Measurements from ENCODE around the gene ONECUT2.
A peak's percentile ranks its signal among the peaks of the same experiment; 100 is the strongest.

ONECUT2 gene

DNA sequence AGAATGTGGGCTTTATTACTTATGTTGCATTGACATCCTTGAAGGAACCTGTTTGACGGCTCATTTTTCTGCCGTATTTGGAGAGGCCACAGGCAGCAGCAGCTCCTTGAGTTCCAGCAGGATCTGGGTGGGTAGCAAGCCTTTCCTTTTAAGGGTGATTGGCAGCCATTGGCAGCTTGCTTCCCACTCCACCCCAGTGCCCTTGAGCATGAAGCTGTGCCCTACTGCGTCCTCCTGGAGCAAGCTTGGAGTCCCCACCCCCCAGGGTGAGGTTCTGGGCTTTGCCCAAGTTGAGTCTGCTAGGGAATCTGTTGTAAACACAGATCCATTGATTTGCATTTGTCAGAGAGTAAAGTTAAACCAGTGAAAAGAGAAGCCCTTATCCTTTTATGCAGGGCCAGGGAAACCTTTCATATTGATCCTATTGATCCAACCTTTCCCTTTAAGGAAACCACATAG, 9.2 kb downstream of the ONECUT2 start:
- Histone ChIP-seq H3K9ac (ENCODE audit: low read length) (no peak overlapping the region), H3K4me2 (ENCODE audit: low read depth, low read length, poor library complexity, severe bottlenecking) (no peak overlapping the region), H3K27ac (ENCODE audit: low read depth, low read length) (no peak overlapping the region), H3K27me3 (ENCODE audit: low read length) (no peaks in the 10 kb centered on the region), H3K9me2 (replicated peaks; ENCODE audit: insufficient read depth, low read length) (no peaks in the 10 kb centered on the region), H3F3A (ENCODE audit: insufficient read depth) (no peaks in the 10 kb centered on the region), H4K20me1 (ENCODE audit: low read depth, low read length) (no peaks in the 10 kb centered on the region), H2AFZ (ENCODE audit: low read depth, low read length, severe bottlenecking) (no peak overlapping the region), H3K36me3 (ENCODE audit: low read length) (no peaks in the 10 kb centered on the region), H3K4me3 (ENCODE audit: insufficient read depth, low read length, poor library complexity, severe bottlenecking) (no peak overlapping the region), H3K79me2 (ENCODE audit: insufficient read depth, low read length) (no peaks in the 10 kb centered on the region), H3K9me3 (ENCODE audit: insufficient read depth, low read length) (no peaks in the 10 kb centered on the region)
- no peak for TF ChIP-seq EZH2phosphoT487 (conservative IDR thresholded peaks at IDR 0.05; ENCODE audit: low read length)
- TF ChIP-seq, protein P1, sequence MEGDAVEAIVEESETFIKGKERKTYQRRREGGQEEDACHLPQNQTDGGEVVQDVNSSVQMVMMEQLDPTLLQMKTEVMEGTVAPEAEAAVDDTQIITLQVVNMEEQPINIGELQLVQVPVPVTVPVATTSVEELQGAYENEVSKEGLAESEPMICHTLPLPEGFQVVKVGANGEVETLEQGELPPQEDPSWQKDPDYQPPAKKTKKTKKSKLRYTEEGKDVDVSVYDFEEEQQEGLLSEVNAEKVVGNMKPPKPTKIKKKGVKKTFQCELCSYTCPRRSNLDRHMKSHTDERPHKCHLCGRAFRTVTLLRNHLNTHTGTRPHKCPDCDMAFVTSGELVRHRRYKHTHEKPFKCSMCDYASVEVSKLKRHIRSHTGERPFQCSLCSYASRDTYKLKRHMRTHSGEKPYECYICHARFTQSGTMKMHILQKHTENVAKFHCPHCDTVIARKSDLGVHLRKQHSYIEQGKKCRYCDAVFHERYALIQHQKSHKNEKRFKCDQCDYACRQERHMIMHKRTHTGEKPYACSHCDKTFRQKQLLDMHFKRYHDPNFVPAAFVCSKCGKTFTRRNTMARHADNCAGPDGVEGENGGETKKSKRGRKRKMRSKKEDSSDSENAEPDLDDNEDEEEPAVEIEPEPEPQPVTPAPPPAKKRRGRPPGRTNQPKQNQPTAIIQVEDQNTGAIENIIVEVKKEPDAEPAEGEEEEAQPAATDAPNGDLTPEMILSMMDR (IDR thresholded peaks at IDR 0.05; ENCODE audit: insufficient read depth, low read length, poor library complexity, severe bottlenecking): no peak

DNA sequence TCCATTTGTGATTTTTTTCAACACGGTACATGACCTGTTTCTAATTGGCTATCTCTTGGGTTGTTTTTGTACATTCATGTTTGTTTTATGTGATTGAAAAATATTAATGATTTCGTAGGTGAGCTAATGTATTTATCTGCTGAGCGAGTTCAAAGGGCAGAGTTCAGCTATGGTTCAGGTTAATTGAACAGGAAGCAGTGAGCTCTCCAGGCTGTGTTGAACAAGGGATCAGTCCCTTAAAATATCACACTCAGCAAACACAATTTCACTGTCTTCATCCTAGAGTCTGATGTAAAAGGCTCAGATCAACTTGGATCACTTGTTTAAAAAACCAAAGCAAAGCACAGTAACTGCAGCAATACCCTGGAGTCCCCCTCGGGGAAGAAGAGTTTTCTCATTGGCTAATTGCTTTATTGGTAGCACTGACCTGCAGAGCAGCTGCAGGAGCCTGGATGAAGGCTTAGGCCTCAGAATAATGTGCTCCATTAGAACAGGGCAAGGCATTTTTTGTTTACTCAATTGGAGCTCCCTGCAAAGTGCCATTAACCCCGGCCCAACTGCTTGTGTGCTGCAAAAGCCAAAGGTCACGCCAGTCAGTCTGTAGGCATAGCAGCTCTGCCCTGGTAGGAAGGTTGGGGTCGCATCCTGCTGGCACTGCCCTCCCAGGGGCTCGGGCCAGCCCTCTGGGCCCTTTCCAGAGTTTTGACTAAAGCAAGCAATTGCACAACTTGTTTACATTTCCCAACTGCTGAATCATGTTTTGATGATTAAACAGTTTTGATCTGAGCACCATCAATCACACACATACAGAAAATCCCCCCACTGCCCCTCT, 10.5 kb downstream of the ONECUT2 start:
- Histone ChIP-seq H3K9me3 (ENCODE audit: insufficient read depth, low read length) (no peaks in the 10 kb centered on the region), H3K79me2 (ENCODE audit: insufficient read depth, low read length) (no peaks in the 10 kb centered on the region), H3K4me2 (ENCODE audit: low read depth, low read length, poor library complexity, severe bottlenecking) (no peak overlapping the region), H3K27me3 (ENCODE audit: low read length) (no peaks in the 10 kb centered on the region), H3K9ac (ENCODE audit: low read length) (no peak overlapping the region), H2AFZ (ENCODE audit: low read depth, low read length, severe bottlenecking) (no peak overlapping the region), H3K4me3 (ENCODE audit: insufficient read depth, low read length, poor library complexity, severe bottlenecking) (no peak overlapping the region), H3K36me3 (ENCODE audit: low read length) (no peaks in the 10 kb centered on the region), H3F3A (ENCODE audit: insufficient read depth) (no peaks in the 10 kb centered on the region), H3K9me2 (replicated peaks; ENCODE audit: insufficient read depth, low read length) (no peaks in the 10 kb centered on the region), H4K20me1 (ENCODE audit: low read depth, low read length) (no peaks in the 10 kb centered on the region), H3K27ac (ENCODE audit: low read depth, low read length) (no peak overlapping the region)
- no peak for TF ChIP-seq EZH2phosphoT487 (conservative IDR thresholded peaks at IDR 0.05; ENCODE audit: low read length)
- TF ChIP-seq, protein P1 (IDR thresholded peaks at IDR 0.05; ENCODE audit: insufficient read depth, low read length, poor library complexity, severe bottlenecking): no peak

DNA sequence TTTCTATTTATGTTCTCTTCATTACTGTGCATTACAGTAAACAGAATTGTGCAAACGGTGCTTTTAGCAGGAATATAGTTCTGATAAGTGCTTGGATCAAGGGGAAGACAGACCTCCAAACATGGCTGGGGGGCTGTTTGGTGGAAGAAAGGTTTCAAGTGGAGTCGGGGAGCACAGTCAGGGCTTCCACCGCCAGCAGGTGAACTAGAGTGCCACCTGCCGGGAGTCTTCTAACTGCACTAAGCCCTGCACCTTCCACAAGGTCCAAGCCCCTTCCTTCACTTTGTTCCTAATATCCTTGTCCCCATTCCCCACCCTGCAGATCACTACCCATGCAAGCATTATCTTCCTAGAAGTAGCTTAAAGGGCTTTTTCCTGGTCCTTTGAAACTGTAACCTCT, 11.1 kb downstream of the ONECUT2 start:
- Histone ChIP-seq H3K36me3 (ENCODE audit: low read length) (no peaks in the 10 kb centered on the region), H4K20me1 (ENCODE audit: low read depth, low read length) (no peaks in the 10 kb centered on the region), H3K4me3 (ENCODE audit: insufficient read depth, low read length, poor library complexity, severe bottlenecking) (no peak overlapping the region), H3F3A (ENCODE audit: insufficient read depth) (no peaks in the 10 kb centered on the region), H3K4me2 (ENCODE audit: low read depth, low read length, poor library complexity, severe bottlenecking) (no peak overlapping the region), H3K27ac (ENCODE audit: low read depth, low read length) (no peak overlapping the region), H2AFZ (ENCODE audit: low read depth, low read length, severe bottlenecking) (no peak overlapping the region), H3K9me2 (replicated peaks; ENCODE audit: insufficient read depth, low read length) (no peaks in the 10 kb centered on the region), H3K9ac (ENCODE audit: low read length) (no peak overlapping the region), H3K9me3 (ENCODE audit: insufficient read depth, low read length) (no peaks in the 10 kb centered on the region), H3K27me3 (ENCODE audit: low read length) (no peaks in the 10 kb centered on the region), H3K79me2 (ENCODE audit: insufficient read depth, low read length) (no peaks in the 10 kb centered on the region)
- no peak for TF ChIP-seq EZH2phosphoT487 (conservative IDR thresholded peaks at IDR 0.05; ENCODE audit: low read length)
- TF ChIP-seq, protein P1 (IDR thresholded peaks at IDR 0.05; ENCODE audit: insufficient read depth, low read length, poor library complexity, severe bottlenecking): peak; percentile 83

Measured in SU-DHL-6 (cell line).